HepG2 (cell line): ENCODE data around the gene SAMD4B. TPM values are rescaled to one million over a fixed set of nuclear protein-coding genes. Genes with fewer than 3 reads are reported as not detected.
A peak's percentile ranks its signal among the peaks of the same experiment; 100 is the strongest.

Experiments used
- ATAC-seq: fragments of 200-7000 bp; cut with Tn5 transposase; 3 replicates; pipeline ENCODE4 v1.9.1; 2020; ENCODE audit warnings: mild to moderate bottlenecking, moderate library complexity
- BruUV-seq: library from RNA; stranded (reverse); fragments of 400-500 nt; replicated peaks from 2 replicates; lab custom pipeline; 2021; lab: Mats Ljungman, UMichigan
- CTCF ChIA-PET: fragments of 300-600 bp; formaldehyde crosslinking; extraction: SDS; loops from one replicate; lab custom pipeline; 2021; ENCODE audit warnings: low total read pairs, inconsistent platforms, low intra/inter-chr PET ratio; lab: Yijun Ruan, JAX
- POLR2A ChIA-PET: fragments of 350-600 bp; sonication (Branson Sonifier 250); formaldehyde crosslinking; loops from one replicate; lab custom pipeline; 2020; ENCODE audit warnings: antibody characterized with exemption, inconsistent platforms; lab: Yijun Ruan, JAX
- DNase-seq: peaks from one replicate; pipeline ENCODE4 v3.0.0-alpha.2; 2015; ENCODE audit warnings: low spot score
- FAIRE-seq: peaks from 3 replicates; lab custom pipeline; 2011; peaks lifted over from hg19 to GRCh38; lab: Jason Lieb, UNC
- H2AFZ ChIP-seq: one replicate; pipeline ENCODE4 v1.6.1; 2011; ENCODE audit warnings: low read length, inconsistent platforms
- H3K27ac ChIP-seq: fragments of 300-600 bp; 3 replicates; pipeline ENCODE4 v1.8.0; 2011; ENCODE audit warnings: mixed run types, mild to moderate bottlenecking, mixed read lengths, low read length, inconsistent platforms; ENCODE audit not compliant: insufficient read depth; ENCODE audit errors: extremely low read length
- H3K27me3 ChIP-seq, 2 experiments: fragments of 200-600 bp in 1 of 2; 2 replicates in 1 of 2; 3 replicates in 1 of 2; pipeline versions ENCODE4 v1.6.0 to v1.8.0; 2011; ENCODE audit warnings: low read length in 2 of 2, mild to moderate bottlenecking in 2 of 2, moderate library complexity in 2 of 2, inconsistent platforms in 1 of 2; ENCODE audit not compliant: insufficient read depth in 2 of 2, control insufficient read depth in 1 of 2
- H3K36me3 ChIP-seq, 2 experiments: fragments of 200-600 bp in 1 of 2; replicated peaks in 1 of 2; 2 replicates in 1 of 2; 3 replicates in 1 of 2; pipeline versions ENCODE4 v1.5.1 to v1.8.0; 2011; ENCODE audit warnings: low read length in 2 of 2, inconsistent platforms in 1 of 2; ENCODE audit not compliant: insufficient read depth in 2 of 2, control insufficient read depth in 1 of 2
- H3K4me1 ChIP-seq: 2 replicates; pipeline ENCODE4 v1.5.1; 2012; ENCODE audit warnings: low read length, inconsistent platforms; ENCODE audit not compliant: insufficient read depth
- H3K4me2 ChIP-seq: 2 replicates; pipeline ENCODE4 v1.6.0; 2011; ENCODE audit warnings: low read depth, low read length, inconsistent platforms
- H3K4me3 ChIP-seq, 3 experiments: fragments of 200-600 bp in 1 of 3; sonication (generic), shearing (Covaris generic) in 1 of 3; replicated peaks in 1 of 3; 2 replicates each; pipeline ENCODE4 v1.5.1; 2011 to 2016; ENCODE audit warnings: low read length in 3 of 3, inconsistent platforms in 2 of 3, low read depth in 2 of 3, mild to moderate bottlenecking in 2 of 3, control low read depth in 1 of 3, mixed read lengths in 1 of 3; ENCODE audit not compliant: insufficient read depth in 1 of 3
- H3K79me2 ChIP-seq: one replicate; pipeline ENCODE4 v1.6.1; 2011; ENCODE audit warnings: low read length, inconsistent platforms; ENCODE audit not compliant: insufficient read depth
- H3K9ac ChIP-seq: 2 replicates; pipeline ENCODE4 v1.6.0; 2011; ENCODE audit warnings: mild to moderate bottlenecking, low read depth, low read length, inconsistent platforms; ENCODE audit not compliant: insufficient read depth
- H3K9me3 ChIP-seq: 2 replicates; pipeline ENCODE4 v1.5.1; 2012; ENCODE audit warnings: mild to moderate bottlenecking, low read length
- H4K20me1 ChIP-seq: 2 replicates; pipeline ENCODE4 v1.6.0; 2011; ENCODE audit warnings: inconsistent platforms, mild to moderate bottlenecking, low read length, moderate library complexity; ENCODE audit not compliant: insufficient read depth
- ARNT2 ChIP-seq: sonication (generic); formaldehyde crosslinking; IDR thresholded peaks from 2 replicates; pipeline ENCODE4 v1.8.0; 2022; ENCODE audit warnings: mild to moderate bottlenecking, low read depth, missing genetic modification reagents, moderate library complexity
- CEBPB ChIP-seq: IDR thresholded peaks from 2 replicates; pipeline ENCODE4 v1.6.1; 2011; ENCODE audit warnings: low read depth, low read length, improper control_type of control experiment, borderline replicate concordance
- PHF8 ChIP-seq: sonication (generic); formaldehyde crosslinking; IDR thresholded peaks from 2 replicates; pipeline ENCODE4 v1.5.0; 2020; ENCODE audit warnings: missing genetic modification reagents
- RBFOX2 ChIP-seq: fragments of 200-400 bp; formaldehyde crosslinking; IDR thresholded peaks from 2 replicates; pipeline ENCODE4 v1.6.1; 2017; ENCODE audit warnings: low read depth, mild to moderate bottlenecking, low read length
- SAFB2 ChIP-seq: sonication (generic); formaldehyde crosslinking; IDR thresholded peaks from 2 replicates; pipeline ENCODE4 v1.5.1; 2020; ENCODE audit warnings: missing genetic modification reagents, low read depth, mild to moderate bottlenecking, borderline replicate concordance
- SP1 ChIP-seq, 2 experiments: fragments of 450-650 bp in 1 of 2; sonication (generic) in 1 of 2; formaldehyde crosslinking in 1 of 2; IDR thresholded peaks; 2 replicates each; pipeline versions ENCODE4 v1.4.0 to v1.6.1; 2016 to 2020; ENCODE audit warnings: missing genetic modification reagents in 1 of 2
- STAG1 ChIP-seq: sonication (generic); formaldehyde crosslinking; IDR thresholded peaks from 2 replicates; pipeline ENCODE4 v1.4.0; 2020; ENCODE audit warnings: missing genetic modification reagents
- TBP ChIP-seq: sonication (generic); formaldehyde crosslinking; IDR thresholded peaks from 2 replicates; pipeline ENCODE4 v1.5.0; 2020; ENCODE audit warnings: missing genetic modification reagents
- ZNF230 ChIP-seq: sonication (generic); formaldehyde crosslinking; IDR thresholded peaks from 2 replicates; pipeline ENCODE4 v1.4.0; 2020; ENCODE audit warnings: mild to moderate bottlenecking, missing genetic modification reagents
- WGBS: methylation state at CpG from one replicate; pipeline ENCODE4 v1.1.6; 2017; ENCODE audit warnings: low lambda C conversion rate; 5-methylcytosine and 5-hydroxymethylcytosine counted together
- in situ Hi-C: cut with HindIII; loops from 2 replicates; pipeline ENCODE4 v1.10.0; 2017; ENCODE audit warnings: low pct_unique_long_range_greater_than_20kb; ENCODE audit not compliant: extremely low pct_ligation_motif_present
- intact Hi-C: fragments of 100-400 bp; cut with micrococcal nuclease; formaldehyde crosslinking; loops from one replicate; pipeline ENCODE4 v1.10.0; 2022; ENCODE audit not compliant: unreplicated experiment
- polyA plus RNA-seq, 8 experiments: library from polyadenylated mRNA; depleted of rRNA in 3 of 8; stranded (reverse) in 7 of 8; unstranded in 1 of 8; fragments of >200 nt; fragmentation: Illumina TruSeq in 4 of 8; extraction: Trizol in 4 of 8; gene quantifications; 2 replicates each; pipeline versions ENCODE4 v1.2.1 to v1.2.3, GENCODE V29; 2011 to 2016; ENCODE audit warnings: low read depth in 4 of 8, missing spikeins in 1 of 8, mixed read lengths in 1 of 8; ENCODE audit not compliant: insufficient read depth in 1 of 8
- total RNA-seq, 5 experiments: library from RNA; depleted of rRNA; stranded (reverse); fragments of >200 nt; fragmentation: Illumina TruSeq; extraction: Trizol; gene quantifications; 2 replicates each; pipeline ENCODE4 v1.2.3, GENCODE V29; 2016; ENCODE audit warnings: low read depth in 1 of 5
- TF ChIP-seq, protein P1 (sequence below): sonication (generic); formaldehyde crosslinking; IDR thresholded peaks from 2 replicates; pipeline ENCODE4 v1.4.0; 2020; ENCODE audit warnings: missing genetic modification reagents
- TF ChIP-seq, protein P2 (sequence below): sonication (generic); formaldehyde crosslinking; IDR thresholded peaks from 2 replicates; pipeline ENCODE4 v1.5.1; 2020; ENCODE audit warnings: mild to moderate bottlenecking, missing genetic modification reagents, moderate library complexity

SAMD4B gene
- total and polyA plus RNA-seq, 2 of the 13 experiments (the other 11 are each of a cell fraction or from before 2014, with no cell fraction given) = 26.0 to 31.8 TPM

DNA sequence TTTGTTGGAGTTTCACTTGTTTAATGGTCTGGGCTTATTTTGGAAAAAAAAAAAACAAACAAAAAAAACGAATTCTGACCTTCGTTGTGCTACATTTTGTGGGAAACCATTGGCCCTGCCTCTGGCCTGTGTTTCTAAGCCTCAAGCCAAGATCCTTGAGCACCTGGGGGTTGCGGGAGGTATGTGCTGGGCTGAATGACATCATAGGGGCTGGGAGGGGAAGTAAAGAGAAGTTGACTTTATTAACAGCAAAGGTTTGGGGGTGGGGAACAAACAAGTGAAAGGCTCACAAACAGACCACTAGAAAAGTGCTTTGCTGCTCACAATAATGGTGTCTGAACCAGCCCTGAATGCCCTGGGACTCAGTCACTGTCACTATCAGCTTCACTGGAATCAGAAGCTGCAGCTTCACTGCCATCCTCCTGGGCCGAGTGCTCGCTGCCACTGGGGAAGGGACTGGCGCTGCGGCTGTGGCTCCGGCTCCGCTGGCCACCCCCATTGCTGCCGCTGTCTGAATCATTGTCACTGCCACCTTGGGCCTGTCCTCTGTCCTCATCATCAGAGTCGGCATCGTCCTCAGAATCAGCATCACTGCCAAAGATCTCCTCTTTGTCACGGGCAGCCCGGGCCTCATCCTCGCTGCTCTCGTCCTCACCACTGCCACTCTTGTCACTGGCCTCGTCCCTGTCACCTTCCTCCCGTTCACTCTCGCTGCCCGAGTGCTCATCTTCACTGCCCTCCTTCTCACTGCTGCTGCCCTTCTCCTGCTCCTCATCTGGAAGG, 43.6 kb downstream of the SAMD4B start:
- DNase-seq (no peak), FAIRE-seq (no peak), ATAC-seq (no peak)
- Histone ChIP-seq H3K9ac (no peak overlapping the region), H4K20me1 (no peaks in the 10 kb centered on the region), H3K4me3 (no peak overlapping the region), H3K36me3 (peaks cover 25 to 70% of the 10 kb centered on the region in 2 experiments), H3K4me2 (no peak overlapping the region), H3K27me3 (no peaks in the 10 kb centered on the region), H3K4me1 (peaks cover 13% of the 10 kb centered on the region), H3K9me3 (no peaks in the 10 kb centered on the region), H3K79me2 (peaks cover 12% of the 10 kb centered on the region), H3K27ac (no peak overlapping the region), H2AFZ (no peak overlapping the region)
- intact Hi-C loops = no loop called here
- BruUV-seq = no TSS peak
- WGBS = 93% methylated on average over 13 of the region's 20 CpGs
- POLR2A ChIA-PET = interaction anchor here (0.8 to 1.0 kb wide), 2 partner anchors 50 kb away, joined by 3 read pairs; partner anchors contain the start of gene RPS16
- TF ChIP-seq RBFOX2 = 0 out of 2 replicates have a peak, but pooled peaks have one; percentile 27
- TF ChIP-seq TBP (CRISPR knock-in tag) = no peak
- no peak for TF ChIP-seq CEBPB
- TF ChIP-seq ZNF230 (CRISPR knock-in tag) = no peak
- TF ChIP-seq STAG1 = no peak
- TF ChIP-seq ARNT2 = no peak
- in situ Hi-C loops = no loop called here
- CTCF ChIA-PET = no interaction called here

DNA sequence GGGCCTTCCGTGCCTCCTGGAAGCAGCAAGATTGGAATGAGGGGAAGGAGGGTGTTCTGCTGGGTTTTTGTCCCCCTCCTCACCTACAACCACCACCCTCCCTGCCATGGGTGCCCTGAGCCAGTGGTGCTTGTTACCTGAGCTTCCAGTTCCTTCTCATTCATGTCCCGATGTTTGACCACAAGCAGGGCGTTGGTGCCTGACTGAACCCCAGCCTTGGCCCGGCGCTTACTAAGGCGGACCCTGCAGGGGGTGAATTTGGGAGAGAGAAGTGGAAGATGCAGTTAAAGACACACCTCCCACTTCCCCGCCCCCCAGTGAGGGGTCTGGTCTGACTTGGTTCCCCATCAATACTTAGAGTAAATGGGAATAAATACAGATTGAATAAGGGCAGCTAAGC, 44.3 kb downstream of the SAMD4B start:
- no peak for ATAC-seq
- FAIRE-seq = no peak
- CTCF ChIA-PET = no interaction called here
- DNase-seq = no peak
- Histone ChIP-seq H3K9me3 (no peaks in the 10 kb centered on the region), H2AFZ (no peak overlapping the region), H3K4me3 (no peak overlapping the region), H3K27me3 (no peaks in the 10 kb centered on the region), H3K27ac (no peak overlapping the region), H3K36me3 (peaks cover 20 to 63% of the 10 kb centered on the region in 2 experiments), H4K20me1 (no peaks in the 10 kb centered on the region), H3K9ac (no peak overlapping the region), H3K4me1 (peaks cover 13% of the 10 kb centered on the region), H3K79me2 (peaks cover 12% of the 10 kb centered on the region), H3K4me2 (no peak overlapping the region)
- in situ Hi-C loops (no loop called here), intact Hi-C loops (no loop called here)
- WGBS = 98% methylated on average over 7 of the region's 7 CpGs
- POLR2A ChIA-PET = interaction anchor here (0.8 kb wide), 1 partner anchor 49 kb away, joined by 3 read pairs; the partner anchor contains the start of gene RPS16
- no TSS peak for BruUV-seq
- TF ChIP-seq SAFB2 (CRISPR knock-in tag) (no peak), SP1 (IDR thresholded peaks at IDR 0.05) (no peak), SP1 (CRISPR knock-in tag; IDR thresholded peaks at IDR 0.05) (no peak), PHF8 (CRISPR knock-in tag) (no peak)
- TF ChIP-seq, protein P1, sequence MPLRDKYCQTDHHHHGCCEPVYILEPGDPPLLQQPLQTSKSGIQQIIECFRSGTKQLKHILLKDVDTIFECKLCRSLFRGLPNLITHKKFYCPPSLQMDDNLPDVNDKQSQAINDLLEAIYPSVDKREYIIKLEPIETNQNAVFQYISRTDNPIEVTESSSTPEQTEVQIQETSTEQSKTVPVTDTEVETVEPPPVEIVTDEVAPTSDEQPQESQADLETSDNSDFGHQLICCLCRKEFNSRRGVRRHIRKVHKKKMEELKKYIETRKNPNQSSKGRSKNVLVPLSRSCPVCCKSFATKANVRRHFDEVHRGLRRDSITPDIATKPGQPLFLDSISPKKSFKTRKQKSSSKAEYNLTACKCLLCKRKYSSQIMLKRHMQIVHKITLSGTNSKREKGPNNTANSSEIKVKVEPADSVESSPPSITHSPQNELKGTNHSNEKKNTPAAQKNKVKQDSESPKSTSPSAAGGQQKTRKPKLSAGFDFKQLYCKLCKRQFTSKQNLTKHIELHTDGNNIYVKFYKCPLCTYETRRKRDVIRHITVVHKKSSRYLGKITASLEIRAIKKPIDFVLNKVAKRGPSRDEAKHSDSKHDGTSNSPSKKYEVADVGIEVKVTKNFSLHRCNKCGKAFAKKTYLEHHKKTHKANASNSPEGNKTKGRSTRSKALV (CRISPR knock-in tag) = no peak
- TF ChIP-seq, protein P2, sequence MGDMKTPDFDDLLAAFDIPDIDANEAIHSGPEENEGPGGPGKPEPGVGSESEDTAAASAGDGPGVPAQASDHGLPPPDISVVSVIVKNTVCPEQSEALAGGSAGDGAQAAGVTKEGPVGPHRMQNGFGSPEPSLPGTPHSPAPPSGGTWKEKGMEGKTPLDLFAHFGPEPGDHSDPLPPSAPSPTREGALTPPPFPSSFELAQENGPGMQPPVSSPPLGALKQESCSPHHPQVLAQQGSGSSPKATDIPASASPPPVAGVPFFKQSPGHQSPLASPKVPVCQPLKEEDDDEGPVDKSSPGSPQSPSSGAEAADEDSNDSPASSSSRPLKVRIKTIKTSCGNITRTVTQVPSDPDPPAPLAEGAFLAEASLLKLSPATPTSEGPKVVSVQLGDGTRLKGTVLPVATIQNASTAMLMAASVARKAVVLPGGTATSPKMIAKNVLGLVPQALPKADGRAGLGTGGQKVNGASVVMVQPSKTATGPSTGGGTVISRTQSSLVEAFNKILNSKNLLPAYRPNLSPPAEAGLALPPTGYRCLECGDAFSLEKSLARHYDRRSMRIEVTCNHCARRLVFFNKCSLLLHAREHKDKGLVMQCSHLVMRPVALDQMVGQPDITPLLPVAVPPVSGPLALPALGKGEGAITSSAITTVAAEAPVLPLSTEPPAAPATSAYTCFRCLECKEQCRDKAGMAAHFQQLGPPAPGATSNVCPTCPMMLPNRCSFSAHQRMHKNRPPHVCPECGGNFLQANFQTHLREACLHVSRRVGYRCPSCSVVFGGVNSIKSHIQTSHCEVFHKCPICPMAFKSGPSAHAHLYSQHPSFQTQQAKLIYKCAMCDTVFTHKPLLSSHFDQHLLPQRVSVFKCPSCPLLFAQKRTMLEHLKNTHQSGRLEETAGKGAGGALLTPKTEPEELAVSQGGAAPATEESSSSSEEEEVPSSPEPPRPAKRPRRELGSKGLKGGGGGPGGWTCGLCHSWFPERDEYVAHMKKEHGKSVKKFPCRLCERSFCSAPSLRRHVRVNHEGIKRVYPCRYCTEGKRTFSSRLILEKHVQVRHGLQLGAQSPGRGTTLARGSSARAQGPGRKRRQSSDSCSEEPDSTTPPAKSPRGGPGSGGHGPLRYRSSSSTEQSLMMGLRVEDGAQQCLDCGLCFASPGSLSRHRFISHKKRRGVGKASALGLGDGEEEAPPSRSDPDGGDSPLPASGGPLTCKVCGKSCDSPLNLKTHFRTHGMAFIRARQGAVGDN = no peak
